NCI-H226 (cell line): ENCODE measurements around the gene CIB4.
A peak's percentile ranks its signal among the peaks of the same experiment; 100 is the strongest.

ENCODE experiments used
- DNase-seq: peaks from one replicate; pipeline ENCODE4 v3.0.0-alpha.2; 2015

The CIB4 gene

GRCh38 chr2:26619521-26619951 lies 21.6 kb downstream of the CIB4 start:
- no peak for DNase-seq

DNA sequence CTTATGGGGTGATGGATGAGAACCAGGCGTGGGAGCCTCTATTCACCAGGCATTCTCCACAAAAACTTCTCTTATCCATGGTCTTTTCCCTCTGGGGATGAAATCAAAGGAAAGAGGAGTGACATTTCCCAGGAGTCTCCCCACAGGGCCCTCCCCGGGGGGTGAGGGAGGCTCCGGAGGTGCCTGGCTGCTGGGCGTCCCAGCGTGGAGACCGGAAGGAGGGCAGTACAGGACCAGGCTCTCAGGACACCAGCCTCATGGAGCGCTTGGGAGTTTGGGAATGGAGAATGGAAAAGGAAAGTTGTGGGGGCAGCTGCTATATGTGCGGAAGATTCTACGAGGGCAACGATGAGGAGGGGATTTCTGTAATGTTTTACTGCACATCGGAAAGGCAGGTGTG lies 22.1 kb downstream of the CIB4 start:
- DNase-seq, result no peak

DNA sequence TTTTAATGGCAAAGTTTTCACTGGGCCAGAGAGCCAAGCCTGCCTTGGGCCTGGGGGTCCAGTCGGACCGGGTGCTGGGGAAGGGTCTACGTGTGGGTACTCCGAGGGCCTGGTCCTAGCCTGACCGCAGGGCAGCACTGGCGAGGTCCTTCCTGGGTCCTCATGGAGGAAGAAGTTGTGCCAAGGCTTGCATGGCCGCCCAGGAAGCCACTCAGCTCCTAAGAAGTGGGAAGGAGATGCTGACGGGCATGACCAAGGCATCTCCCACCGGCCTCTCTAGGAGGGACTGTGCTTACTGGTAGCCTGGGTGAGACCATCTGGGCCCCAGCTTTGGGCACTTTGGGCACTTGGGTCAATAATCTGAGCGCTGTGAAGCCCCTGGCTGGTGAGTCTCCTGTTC lies 22.6 kb downstream of the CIB4 start:
- no peak for DNase-seq

- DNase-seq, result no peak
These were observed 23.5 kb downstream of the CIB4 start for GRCh38 chr2:26617588-26618083.

DNA sequence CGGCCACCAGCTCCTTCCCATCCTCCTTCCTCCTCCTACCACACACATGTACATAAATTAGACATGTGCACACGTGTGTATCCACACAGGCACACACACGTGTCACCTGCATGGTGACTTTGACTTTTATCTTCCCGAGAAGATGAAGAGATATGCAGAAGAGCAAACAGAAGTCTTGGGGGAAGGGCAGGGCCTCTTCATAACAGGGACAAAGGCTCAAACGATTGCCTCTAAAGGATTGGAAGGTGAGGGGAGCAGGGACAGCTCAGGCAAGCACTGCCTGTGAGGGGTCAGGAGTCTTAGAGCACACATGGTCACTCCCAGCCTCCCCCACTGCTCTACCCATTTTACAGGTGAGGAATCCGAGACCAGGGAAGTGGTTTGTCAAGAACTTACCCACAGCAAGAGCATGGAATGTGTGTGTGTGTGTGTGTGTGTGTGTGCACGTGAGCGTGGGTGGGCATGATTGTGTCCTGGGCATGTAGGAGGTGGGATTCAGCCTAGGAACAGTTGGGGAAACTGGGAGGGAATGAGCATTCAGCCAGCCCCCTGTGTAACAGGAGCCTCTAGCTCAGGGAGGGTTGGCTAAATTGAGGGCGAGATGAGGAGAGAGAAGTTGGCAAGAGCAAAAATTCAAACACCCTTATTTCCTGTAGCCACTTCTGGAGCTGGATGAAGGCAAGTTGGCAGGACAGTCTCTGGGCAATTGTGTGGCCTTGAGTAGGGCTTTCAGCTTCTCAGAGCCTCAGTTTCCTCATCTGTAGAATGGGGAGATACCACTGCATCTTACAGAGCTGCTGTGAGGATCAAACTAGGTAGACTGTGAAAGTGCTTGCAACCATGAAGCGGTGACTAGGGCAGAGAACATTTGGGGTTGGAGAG lies 24.2 kb downstream of the CIB4 start:
- no peak for DNase-seq

- DNase-seq, result no peak
These were observed 25.1 kb downstream of the CIB4 start for GRCh38 chr2:26615860-26616705.

DNA sequence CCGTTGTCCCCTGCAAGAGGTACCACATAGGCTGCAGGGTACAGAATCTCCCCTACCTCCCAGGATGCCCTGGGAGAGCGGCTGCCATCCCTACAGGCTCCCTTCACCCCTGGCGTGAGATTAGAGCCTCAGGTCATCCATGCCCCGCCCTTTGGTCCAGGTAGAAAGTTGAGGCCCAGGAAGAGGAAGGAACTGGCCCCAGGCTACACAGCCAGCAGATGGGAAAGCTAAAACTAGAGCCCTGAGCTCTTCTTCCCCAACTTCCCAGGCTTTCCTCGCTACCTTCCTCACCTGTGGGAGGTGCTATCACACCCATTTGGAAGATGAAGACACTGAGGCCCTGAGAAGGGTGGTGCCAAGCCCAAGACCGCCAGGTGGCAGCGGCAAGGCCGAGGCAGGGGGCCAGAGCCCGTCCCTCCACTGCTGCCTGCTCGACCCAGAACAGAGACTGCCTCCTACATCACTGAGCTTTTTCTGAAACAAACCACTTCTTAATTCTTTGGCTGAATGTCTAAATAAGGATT lies 25.8 kb downstream of the CIB4 start:
- DNase-seq, result no peak

- DNase-seq, result no peak
These were observed 26.7 kb downstream of the CIB4 start for GRCh38 chr2:26614216-26615138.

- no peak for DNase-seq
These were observed 27.6 kb downstream of the CIB4 start for GRCh38 chr2:26613241-26614215.

- DNase-seq, result no peak
These were observed 28.5 kb downstream of the CIB4 start for GRCh38 chr2:26612522-26613240.

DNA sequence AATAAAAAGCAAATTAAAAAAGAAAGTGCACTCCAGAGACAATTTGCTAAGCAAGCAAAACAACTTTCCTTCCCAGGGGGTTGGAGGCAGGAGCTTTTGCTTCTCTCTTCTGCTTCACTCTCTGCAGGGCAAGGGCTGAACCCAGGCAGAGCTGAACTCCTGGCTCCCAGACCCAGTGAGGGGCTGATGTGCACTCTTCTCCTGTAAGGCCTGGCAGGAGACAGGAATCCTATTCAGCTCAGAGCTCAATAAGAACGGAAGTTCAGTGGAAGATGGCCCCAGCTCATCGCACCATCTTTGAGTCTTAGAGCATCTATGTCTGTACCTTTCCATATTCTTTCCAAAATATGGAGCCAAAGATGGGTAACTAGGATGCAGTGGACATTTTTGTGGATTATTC lies 29.1 kb downstream of the CIB4 start:
- no peak for DNase-seq

GRCh38 chr2:26610504-26611335 lies 30.4 kb downstream of the CIB4 start:
- peak; percentile 7 for DNase-seq

- no peak for DNase-seq
These were observed 31.3 kb downstream of the CIB4 start for GRCh38 chr2:26609839-26610277.

DNA sequence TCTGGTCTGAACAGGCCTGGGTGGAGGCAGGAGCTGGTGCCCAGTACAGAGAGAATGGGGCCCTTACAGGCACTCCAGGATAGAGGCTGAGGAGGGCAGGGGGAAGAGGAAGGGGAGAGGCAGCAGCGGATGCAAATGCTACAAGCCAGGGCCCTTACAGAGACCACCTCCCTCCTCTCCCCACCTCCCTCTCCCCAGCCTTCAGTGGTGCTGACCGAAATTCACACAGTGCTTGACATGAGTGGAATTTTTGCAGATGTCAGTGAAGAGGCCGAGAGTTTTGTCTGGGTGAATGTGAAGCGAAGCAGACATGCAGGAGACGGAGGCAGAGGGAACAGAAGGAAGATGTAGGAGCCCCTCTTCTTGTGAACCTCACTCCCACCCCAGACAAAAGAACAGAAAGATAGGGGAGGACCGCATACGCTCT lies 31.9 kb downstream of the CIB4 start:
- DNase-seq, result no peak

GRCh38 chr2:26608557-26608956 lies 32.6 kb downstream of the CIB4 start:
- DNase-seq, result no peak

- no peak for DNase-seq
These were observed 33.5 kb downstream of the CIB4 start for GRCh38 chr2:26607698-26608097.

- no peak for DNase-seq
These were observed 34.3 kb downstream of the CIB4 start for GRCh38 chr2:26606847-26607190.

- DNase-seq, result no peak
These were observed 34.9 kb downstream of the CIB4 start for GRCh38 chr2:26605999-26606846.
